ENCODE data around the gene VWA5B1. TPM values are rescaled to one million over a fixed set of nuclear protein-coding genes. Genes with fewer than 3 reads are reported as not detected.

Gene VWA5B1
- total RNA-seq, 3 donors from 2014 or later: 0.29 TPM; not detected in 2

GRCh38 chr1:20337581-20337980 is 46.9 kb downstream of the VWA5B1 start:
- DNase-seq (ENCODE audit: low spot score in 2 of 2): no peak
- Histone ChIP-seq H3K27me3 (no peaks in the 10 kb centered on the region), H3K9me3 (no peaks in the 10 kb centered on the region), H3K4me1 (no peaks in the 10 kb centered on the region), H3K4me3 (no peak overlapping the region), H3K36me3 (no peaks in the 10 kb centered on the region), H3K27ac (no peak overlapping the region)
- TF ChIP-seq CTCF (IDR thresholded peaks at IDR 0.05): no peak
- TF ChIP-seq POLR2AphosphoS5 (IDR thresholded peaks at IDR 0.05): no peak
- no peak for TF ChIP-seq POLR2A (IDR thresholded peaks at IDR 0.05)
- intact Hi-C loops (cut with DNase I; ENCODE audit: low total_unique reads): no loop called here

GRCh38 chr1:20339811-20340457 is 49.3 kb downstream of the VWA5B1 start:
- intact Hi-C loops (cut with DNase I; ENCODE audit: low total_unique reads): no loop called here
- TF ChIP-seq POLR2AphosphoS5 (IDR thresholded peaks at IDR 0.05) (no peak), POLR2A (IDR thresholded peaks at IDR 0.05) (no peak)
- Histone ChIP-seq H3K4me1 (no peaks in the 10 kb centered on the region), H3K9me3 (no peaks in the 10 kb centered on the region), H3K4me3 (no peak overlapping the region), H3K27me3 (no peaks in the 10 kb centered on the region), H3K27ac (no peak overlapping the region), H3K36me3 (no peaks in the 10 kb centered on the region)
- DNase-seq (ENCODE audit: low spot score in 2 of 2): no peak

- Histone ChIP-seq H3K27me3 (no peaks in the 10 kb centered on the region), H3K36me3 (no peaks in the 10 kb centered on the region), H3K27ac (no peak overlapping the region), H3K9me3 (no peaks in the 10 kb centered on the region), H3K4me3 (peak overlapping the region in 2 of 3 donors; percentile 27 to 56), H3K4me1 (no peaks in the 10 kb centered on the region)
- intact Hi-C loops (cut with DNase I; ENCODE audit: low total_unique reads): no loop called here
- DNase-seq (ENCODE audit: low spot score in 2 of 2): no peak
- TF ChIP-seq POLR2A (IDR thresholded peaks at IDR 0.05) (no peak), CTCF (IDR thresholded peaks at IDR 0.05) (no peak), POLR2AphosphoS5 (IDR thresholded peaks at IDR 0.05) (no peak)
Observed at GRCh38 chr1:20342294-20343148, 51.8 kb downstream of the VWA5B1 start.

- Histone ChIP-seq H3K27ac (no peak overlapping the region), H3K4me1 (no peaks in the 10 kb centered on the region), H3K36me3 (no peaks in the 10 kb centered on the region), H3K4me3 (peak overlapping the region in 2 of 3 donors; percentile 27 to 56), H3K27me3 (no peaks in the 10 kb centered on the region), H3K9me3 (no peaks in the 10 kb centered on the region)
- TF ChIP-seq POLR2AphosphoS5 (IDR thresholded peaks at IDR 0.05) (no peak), POLR2A (IDR thresholded peaks at IDR 0.05) (no peak), CTCF (IDR thresholded peaks at IDR 0.05) (no peak)
- intact Hi-C loops (cut with DNase I; ENCODE audit: low total_unique reads): no loop called here
- no peak for DNase-seq (ENCODE audit: low spot score in 2 of 2)
Observed at GRCh38 chr1:20343149-20343937, 52.7 kb downstream of the VWA5B1 start.

- H3K27ac ChIP-seq: no peak overlapping the region
- DNase-seq (ENCODE audit: low spot score in 2 of 2): no peak
- H3K9me3 ChIP-seq: no peaks in the 10 kb centered on the region
- no peak overlapping the region for H3K4me3 ChIP-seq
- intact Hi-C loops (cut with DNase I; ENCODE audit: low total_unique reads): no loop called here
- no peak for TF ChIP-seq POLR2AphosphoS5 (IDR thresholded peaks at IDR 0.05)
- TF ChIP-seq POLR2A (IDR thresholded peaks at IDR 0.05): no peak
- TF ChIP-seq CTCF (IDR thresholded peaks at IDR 0.05): no peak
- no peaks in the 10 kb centered on the region for H3K36me3 ChIP-seq
- H3K4me1 ChIP-seq: no peaks in the 10 kb centered on the region
- H3K27me3 ChIP-seq: no peaks in the 10 kb centered on the region
Observed at GRCh38 chr1:20343938-20344302, 53.2 kb downstream of the VWA5B1 start.

Measured in breast epithelium (tissue), 4 donors.